Measurements from ENCODE around the gene MEIOB. TPM values are rescaled to one million over a fixed set of nuclear protein-coding genes. Genes with fewer than 3 reads are reported as not detected.
"Not testable (repeated sequence)": the region's sequence is repeated elsewhere in the genome, so short reads cannot be mapped to it uniquely, and the experiment has no call there.

The MEIOB gene
- polyA plus RNA-seq, 1 of the 3 experiments (the other 2 are of a cell fraction) = not detected

DNA sequence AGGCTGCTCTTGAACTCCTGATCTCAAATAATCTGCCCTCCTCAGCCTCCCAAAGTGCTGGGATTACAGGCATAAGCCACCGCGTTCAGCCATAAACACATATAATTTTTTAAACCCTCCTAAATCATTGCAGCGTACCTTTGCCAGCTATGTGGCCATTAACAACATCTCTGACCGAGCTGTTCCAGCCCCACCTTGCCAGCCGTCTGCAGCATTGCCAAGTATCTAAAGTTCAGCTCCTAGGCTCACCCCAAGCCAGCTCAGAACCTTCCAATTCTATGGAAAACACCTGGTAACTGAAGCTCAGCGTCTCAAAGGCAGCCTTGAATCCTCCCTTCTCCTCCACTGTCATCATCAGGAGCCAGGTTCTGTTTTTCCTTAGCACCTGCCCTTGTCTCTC lies 5.1 kb upstream of the MEIOB start:
- Histone ChIP-seq H3K4me3 (ENCODE audit: low read depth in 2 of 2, low read length in 1 of 2) (no peak overlapping the region), H3K79me2 (ENCODE audit: insufficient read depth) (no peaks in the 10 kb centered on the region), H3K4me1 (ENCODE audit: control insufficient read depth in 1 of 2, insufficient read depth in 2 of 2, low read depth in 1 of 2, low read length in 1 of 2) (no peaks in the 10 kb centered on the region; a peak in 1 of 4 replicates), H3K36me3 (replicated peaks in 1 of 2; ENCODE audit: control insufficient read depth in 1 of 2, insufficient read depth in 2 of 2, low read length in 1 of 2) (no peaks in the 10 kb centered on the region), H4K20me1 (ENCODE audit: insufficient read depth) (no peaks in the 10 kb centered on the region), H3K27ac (ENCODE audit: low read depth in 2 of 2, low read length in 1 of 2) (no peak overlapping the region), H3K9me2 (no peaks in the 10 kb centered on the region), H3K9me3 (no peaks in the 10 kb centered on the region), H3K9ac (no peak overlapping the region), H3K27me3 (ENCODE audit: insufficient read depth) (peaks cover 9% of the 10 kb centered on the region; the same call in 1 of the 2 replicates), H3K4me2 (no peak overlapping the region), H2AFZ (ENCODE audit: low read depth) (no peak overlapping the region), H3F3A (replicated peaks; ENCODE audit: insufficient read depth) (no peaks in the 10 kb centered on the region)
- WGBS (ENCODE audit: low lambda C conversion rate) = 55% methylated on average over 6 of the region's 6 CpGs
- ChIA-PET POLR2A (no interaction called here), CTCF (interaction anchor here (0.7 to 7.2 kb wide), 5 partner anchors 23 to 55 kb away, joined by 3 to 42 read pairs (median 3); no protein-coding TSS in a partner anchor)
- DNase-seq = no peak
- TF ChIP-seq, protein P1, sequence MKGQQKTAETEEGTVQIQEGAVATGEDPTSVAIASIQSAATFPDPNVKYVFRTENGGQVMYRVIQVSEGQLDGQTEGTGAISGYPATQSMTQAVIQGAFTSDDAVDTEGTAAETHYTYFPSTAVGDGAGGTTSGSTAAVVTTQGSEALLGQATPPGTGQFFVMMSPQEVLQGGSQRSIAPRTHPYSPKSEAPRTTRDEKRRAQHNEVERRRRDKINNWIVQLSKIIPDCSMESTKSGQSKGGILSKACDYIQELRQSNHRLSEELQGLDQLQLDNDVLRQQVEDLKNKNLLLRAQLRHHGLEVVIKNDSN (IDR thresholded peaks at IDR 0.05; ENCODE audit: borderline replicate concordance, low read depth) = no peak
- TF ChIP-seq NFIC (IDR thresholded peaks at IDR 0.05; ENCODE audit: borderline replicate concordance) (no peak), FOSL2 (IDR thresholded peaks at IDR 0.05; ENCODE audit: borderline replicate concordance, low read depth) (no peak)

DNA sequence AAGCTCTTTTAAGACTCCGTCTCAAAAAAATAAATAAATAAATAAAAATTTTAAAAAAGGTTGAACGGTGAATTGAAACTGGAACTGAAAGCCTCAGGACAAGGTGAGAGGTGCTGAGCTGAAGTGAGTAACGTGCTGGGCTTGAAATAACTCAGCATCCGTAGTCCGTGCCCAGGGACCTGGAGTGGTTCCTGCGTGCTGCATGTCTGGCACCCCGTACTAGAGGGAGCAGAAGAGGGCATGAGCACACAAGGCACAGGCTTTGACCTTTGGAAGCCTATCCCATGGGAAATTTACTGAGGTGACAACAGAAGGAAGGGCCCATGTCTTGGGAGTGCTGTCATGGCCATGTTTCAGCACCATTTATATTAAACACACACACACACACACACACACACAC lies 4.5 kb upstream of the MEIOB start:
- H3K79me2 ChIP-seq (ENCODE audit: insufficient read depth) = no peaks in the 10 kb centered on the region
- 88% methylated on average over 7 of the region's 7 CpGs for WGBS (ENCODE audit: low lambda C conversion rate)
- H3K4me3 ChIP-seq (ENCODE audit: low read depth in 2 of 2, low read length in 1 of 2) = no peak overlapping the region
- H4K20me1 ChIP-seq (ENCODE audit: insufficient read depth) = no peaks in the 10 kb centered on the region
- no peak overlapping the region for H3K4me2 ChIP-seq
- TF ChIP-seq, protein P2, sequence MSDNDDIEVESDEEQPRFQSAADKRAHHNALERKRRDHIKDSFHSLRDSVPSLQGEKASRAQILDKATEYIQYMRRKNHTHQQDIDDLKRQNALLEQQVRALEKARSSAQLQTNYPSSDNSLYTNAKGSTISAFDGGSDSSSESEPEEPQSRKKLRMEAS (IDR thresholded peaks at IDR 0.05; ENCODE audit: low read depth) = no peak
- TF ChIP-seq MXI1 (IDR thresholded peaks at IDR 0.05; ENCODE audit: low read depth, low read length) = no peak
- no peak for TF ChIP-seq GABPA (IDR thresholded peaks at IDR 0.05; ENCODE audit: low read depth)
- TF ChIP-seq TCF12 (IDR thresholded peaks at IDR 0.05) = no peak
- TF ChIP-seq, protein P1 (IDR thresholded peaks at IDR 0.05; ENCODE audit: borderline replicate concordance, low read depth) = no peak
- TF ChIP-seq RXRA (IDR thresholded peaks at IDR 0.05; ENCODE audit: borderline replicate concordance, low read depth) = no peak
- TF ChIP-seq, protein P3, sequence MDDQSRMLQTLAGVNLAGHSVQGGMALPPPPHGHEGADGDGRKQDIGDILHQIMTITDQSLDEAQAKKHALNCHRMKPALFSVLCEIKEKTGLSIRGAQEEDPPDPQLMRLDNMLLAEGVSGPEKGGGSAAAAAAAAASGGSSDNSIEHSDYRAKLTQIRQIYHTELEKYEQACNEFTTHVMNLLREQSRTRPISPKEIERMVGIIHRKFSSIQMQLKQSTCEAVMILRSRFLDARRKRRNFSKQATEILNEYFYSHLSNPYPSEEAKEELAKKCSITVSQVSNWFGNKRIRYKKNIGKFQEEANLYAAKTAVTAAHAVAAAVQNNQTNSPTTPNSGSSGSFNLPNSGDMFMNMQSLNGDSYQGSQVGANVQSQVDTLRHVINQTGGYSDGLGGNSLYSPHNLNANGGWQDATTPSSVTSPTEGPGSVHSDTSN (IDR thresholded peaks at IDR 0.05) = no peak
- TF ChIP-seq, protein P4, sequence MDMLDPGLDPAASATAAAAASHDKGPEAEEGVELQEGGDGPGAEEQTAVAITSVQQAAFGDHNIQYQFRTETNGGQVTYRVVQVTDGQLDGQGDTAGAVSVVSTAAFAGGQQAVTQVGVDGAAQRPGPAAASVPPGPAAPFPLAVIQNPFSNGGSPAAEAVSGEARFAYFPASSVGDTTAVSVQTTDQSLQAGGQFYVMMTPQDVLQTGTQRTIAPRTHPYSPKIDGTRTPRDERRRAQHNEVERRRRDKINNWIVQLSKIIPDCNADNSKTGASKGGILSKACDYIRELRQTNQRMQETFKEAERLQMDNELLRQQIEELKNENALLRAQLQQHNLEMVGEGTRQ (IDR thresholded peaks at IDR 0.05; ENCODE audit: borderline replicate concordance, low read depth, low read length) = no peak
- no peak for TF ChIP-seq TAF1 (IDR thresholded peaks at IDR 0.05; ENCODE audit: borderline replicate concordance, low read depth, low read length)
- TF ChIP-seq CHD2 (IDR thresholded peaks at IDR 0.05; ENCODE audit: low read length, partially characterized antibody) = no peak
- TF ChIP-seq RAD21 (IDR thresholded peaks at IDR 0.05; ENCODE audit: low read length) = no peak
- no peaks in the 10 kb centered on the region for H3K9me3 ChIP-seq
- H2AFZ ChIP-seq (ENCODE audit: low read depth) = no peak overlapping the region
- H3K4me1 ChIP-seq (ENCODE audit: control insufficient read depth in 1 of 2, insufficient read depth in 2 of 2, low read depth in 1 of 2, low read length in 1 of 2) = no peaks in the 10 kb centered on the region; a peak in 1 of 4 replicates
- H3K27ac ChIP-seq (ENCODE audit: low read depth in 2 of 2, low read length in 1 of 2) = no peak overlapping the region
- ChIA-PET CTCF (interaction anchor here (1.2 to 7.2 kb wide), 2 partner anchors 39 to 53 kb away, joined by 3 to 42 read pairs; no protein-coding TSS in a partner anchor), POLR2A (no interaction called here)
- H3K27me3 ChIP-seq (ENCODE audit: insufficient read depth) = peaks cover 9% of the 10 kb centered on the region; the same call in 1 of the 2 replicates
- no peak overlapping the region for H3K9ac ChIP-seq
- H3K9me2 ChIP-seq = no peaks in the 10 kb centered on the region
- no peaks in the 10 kb centered on the region for H3F3A ChIP-seq (replicated peaks; ENCODE audit: insufficient read depth)
- DNase-seq = no peak
- H3K36me3 ChIP-seq (replicated peaks in 1 of 2; ENCODE audit: control insufficient read depth in 1 of 2, insufficient read depth in 2 of 2, low read length in 1 of 2) = no peaks in the 10 kb centered on the region

DNA sequence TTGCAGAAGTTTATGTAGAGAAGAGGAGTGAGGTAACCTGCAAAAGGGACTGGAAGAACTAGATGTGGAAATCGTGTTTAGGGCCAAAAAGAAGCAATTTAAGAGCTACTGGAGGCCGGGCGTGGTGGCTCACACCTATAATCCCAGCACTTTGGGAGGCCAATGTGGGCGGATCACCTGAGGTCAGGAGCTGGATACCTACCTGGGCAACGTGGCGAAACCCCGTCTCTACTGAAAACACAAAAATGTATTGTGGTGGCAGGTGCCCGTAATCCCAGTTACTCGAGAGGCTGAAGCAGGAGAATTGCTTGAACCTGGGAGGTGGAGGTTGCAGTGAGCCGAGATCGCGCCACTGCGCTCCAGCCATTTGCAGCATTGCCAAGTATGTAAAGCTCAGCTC lies 4.1 kb upstream of the MEIOB start:
- H3K9me2 ChIP-seq; H3K9me3 ChIP-seq; H3K4me1 ChIP-seq (ENCODE audit: control insufficient read depth in 1 of 2, insufficient read depth in 2 of 2, low read depth in 1 of 2, low read length in 1 of 2); H3K79me2 ChIP-seq (ENCODE audit: insufficient read depth); POLR2A ChIA-PET; H3F3A ChIP-seq (replicated peaks; ENCODE audit: insufficient read depth); H4K20me1 ChIP-seq (ENCODE audit: insufficient read depth); H3K27ac ChIP-seq (ENCODE audit: low read depth in 2 of 2, low read length in 1 of 2); H2AFZ ChIP-seq (ENCODE audit: low read depth); H3K9ac ChIP-seq; DNase-seq; H3K27me3 ChIP-seq (ENCODE audit: insufficient read depth); H3K36me3 ChIP-seq (replicated peaks in 1 of 2; ENCODE audit: control insufficient read depth in 1 of 2, insufficient read depth in 2 of 2, low read length in 1 of 2); H3K4me3 ChIP-seq (ENCODE audit: low read depth in 2 of 2, low read length in 1 of 2); H3K4me2 ChIP-seq: not testable (repeated sequence)
- WGBS (ENCODE audit: low lambda C conversion rate) = 83% methylated on average over 13 of the region's 13 CpGs
- CTCF ChIA-PET = interaction anchor here (1.2 to 7.2 kb wide), 3 partner anchors 12 to 53 kb away, joined by 3 to 42 read pairs (median 8); no protein-coding TSS in a partner anchor

Data from SK-N-SH (cell line).